PC-9 (cell line): ENCODE data around the gene COP1. TPM values are rescaled to one million over a fixed set of nuclear protein-coding genes. Genes with fewer than 3 reads are reported as not detected.

Experiments used
- BruUV-seq: library from RNA; stranded (reverse); fragments of 400-500 nt; replicated peaks from 2 replicates; lab custom pipeline; 2021; lab: Mats Ljungman, UMichigan
- CTCF ChIA-PET: fragments of 300-600 bp; sonication (Branson Sonifier 250); formaldehyde crosslinking; loops from one replicate; lab custom pipeline; 2022; ENCODE audit warnings: antibody characterized with exemption; lab: Charles Lee
- POLR2A ChIA-PET: fragments of 300-600 bp; sonication (Branson Sonifier 250); formaldehyde crosslinking; loops from one replicate; lab custom pipeline; 2022; ENCODE audit warnings: antibody characterized with exemption; ENCODE audit not compliant: unreplicated experiment; lab: Charles Lee
- DNase-seq, 2 experiments: peaks; one replicate each; pipeline versions ENCODE4 v3.0.0 to v3.0.0-alpha.2; 2015 to 2022; ENCODE audit warnings: mixed read lengths in 1 of 2
- H2AFZ ChIP-seq: fragments of 200-600 bp; sonication (generic); 2 replicates; pipeline ENCODE4 v1.8.1; 2017; ENCODE audit warnings: antibody characterized with exemption
- H3F3A ChIP-seq: fragments of 200-600 bp; sonication (generic); 2 replicates; pipeline ENCODE4 v1.8.1; 2017; ENCODE audit warnings: antibody characterized with exemption, mild to moderate bottlenecking, low read depth; ENCODE audit not compliant: insufficient read depth
- H3K27ac ChIP-seq: fragments of 200-600 bp; sonication (generic); 2 replicates; pipeline ENCODE4 v1.6.1; 2016; ENCODE audit warnings: mixed run types
- H3K27me3 ChIP-seq: fragments of 200-600 bp; sonication (generic); 2 replicates; pipeline ENCODE4 v1.6.1; 2016; ENCODE audit warnings: low read depth, mixed run types; ENCODE audit not compliant: insufficient read depth
- H3K36me3 ChIP-seq: fragments of 200-600 bp; sonication (generic); 2 replicates; pipeline ENCODE4 v1.6.1; 2016; ENCODE audit warnings: low read depth, mixed run types
- H3K4me1 ChIP-seq: fragments of 200-600 bp; sonication (generic); replicated peaks from 2 replicates; pipeline ENCODE4 v1.6.1; 2016; ENCODE audit warnings: mixed run types; ENCODE audit not compliant: insufficient read depth
- H3K4me2 ChIP-seq: fragments of 200-600 bp; sonication (generic); 2 replicates; pipeline ENCODE4 v1.6.1; 2017; ENCODE audit warnings: mixed run types
- H3K4me3 ChIP-seq: fragments of 200-600 bp; sonication (generic); 2 replicates; pipeline ENCODE4 v1.6.1; 2016; ENCODE audit warnings: mixed run types
- H3K79me2 ChIP-seq: fragments of 200-600 bp; sonication (generic); 2 replicates; pipeline ENCODE4 v1.6.1; 2017; ENCODE audit warnings: low read depth, mixed run types
- H3K9me2 ChIP-seq: fragments of 200-600 bp; sonication (generic); 2 replicates; pipeline ENCODE4 v1.8.1; 2017; ENCODE audit warnings: mild to moderate bottlenecking; ENCODE audit not compliant: insufficient read depth
- H3K9me3 ChIP-seq: fragments of 200-600 bp; sonication (generic); 2 replicates; pipeline ENCODE4 v1.8.1; 2016; ENCODE audit warnings: low read depth; ENCODE audit not compliant: insufficient read depth
- H4K20me1 ChIP-seq: fragments of 200-600 bp; sonication (generic); 2 replicates; pipeline ENCODE4 v1.8.1; 2017; ENCODE audit not compliant: insufficient read depth
- EZH2 ChIP-seq: fragments of 200-600 bp; sonication (generic); IDR thresholded peaks from 2 replicates; pipeline ENCODE4 v1.8.0; 2017; ENCODE audit warnings: antibody characterized with exemption, low read depth
- intact Hi-C: fragments of 100-400 bp; cut with micrococcal nuclease; formaldehyde crosslinking; loops from one replicate; pipeline ENCODE4 v1.10.0; 2022; ENCODE audit not compliant: unreplicated experiment
- total RNA-seq: library from RNA; stranded (reverse); gene quantifications from 2 replicates; pipeline ENCODE4 v1.2.3, GENCODE V29; 2021
- TF ChIP-seq, protein P1 (sequence below): fragments of 200-600 bp; sonication (generic); conservative IDR thresholded peaks from 2 replicates; pipeline ENCODE4 v1.6.1; 2017; ENCODE audit warnings: mixed run types, antibody characterized with exemption, mild to moderate bottlenecking, moderate library complexity

Gene COP1
- total RNA-seq, 1 experiment from 2014 or later, result 38.0 TPM

DNA sequence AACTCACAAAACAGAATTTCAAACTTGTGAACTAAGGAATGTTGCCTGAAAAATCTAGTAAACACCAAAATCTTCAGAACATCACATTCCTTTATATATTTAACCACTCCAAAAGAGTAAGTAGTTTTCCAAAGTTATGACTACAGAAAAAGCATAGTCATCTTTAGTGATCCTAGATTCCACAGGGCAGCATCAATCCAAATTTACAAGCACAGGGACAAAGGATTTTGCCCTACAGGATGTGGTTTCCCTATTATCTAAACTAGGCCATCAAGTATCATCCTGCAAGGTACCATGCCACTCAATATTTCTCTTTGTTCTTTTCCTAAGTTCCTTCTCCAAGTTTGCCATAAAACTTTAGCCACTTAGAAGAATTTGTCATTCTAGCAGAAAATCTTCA lies 33.0 kb downstream of the COP1 start:
- H3K27ac ChIP-seq, result no peak overlapping the region
- H2AFZ ChIP-seq, result no peak overlapping the region
- POLR2A ChIA-PET, result no interaction called here
- CTCF ChIA-PET, result no interaction called here
- H3K27me3 ChIP-seq, result no peaks in the 10 kb centered on the region
- H3F3A ChIP-seq, result no peaks in the 10 kb centered on the region
- H3K4me2 ChIP-seq, result no peak overlapping the region
- no peak for DNase-seq
- peaks cover 9% of the 10 kb centered on the region for H4K20me1 ChIP-seq
- TF ChIP-seq, protein P1, sequence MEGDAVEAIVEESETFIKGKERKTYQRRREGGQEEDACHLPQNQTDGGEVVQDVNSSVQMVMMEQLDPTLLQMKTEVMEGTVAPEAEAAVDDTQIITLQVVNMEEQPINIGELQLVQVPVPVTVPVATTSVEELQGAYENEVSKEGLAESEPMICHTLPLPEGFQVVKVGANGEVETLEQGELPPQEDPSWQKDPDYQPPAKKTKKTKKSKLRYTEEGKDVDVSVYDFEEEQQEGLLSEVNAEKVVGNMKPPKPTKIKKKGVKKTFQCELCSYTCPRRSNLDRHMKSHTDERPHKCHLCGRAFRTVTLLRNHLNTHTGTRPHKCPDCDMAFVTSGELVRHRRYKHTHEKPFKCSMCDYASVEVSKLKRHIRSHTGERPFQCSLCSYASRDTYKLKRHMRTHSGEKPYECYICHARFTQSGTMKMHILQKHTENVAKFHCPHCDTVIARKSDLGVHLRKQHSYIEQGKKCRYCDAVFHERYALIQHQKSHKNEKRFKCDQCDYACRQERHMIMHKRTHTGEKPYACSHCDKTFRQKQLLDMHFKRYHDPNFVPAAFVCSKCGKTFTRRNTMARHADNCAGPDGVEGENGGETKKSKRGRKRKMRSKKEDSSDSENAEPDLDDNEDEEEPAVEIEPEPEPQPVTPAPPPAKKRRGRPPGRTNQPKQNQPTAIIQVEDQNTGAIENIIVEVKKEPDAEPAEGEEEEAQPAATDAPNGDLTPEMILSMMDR, result no peak
- no peak for TF ChIP-seq EZH2
- H3K4me1 ChIP-seq, result no peaks in the 10 kb centered on the region
- BruUV-seq, result no TSS peak
- no peak overlapping the region for H3K4me3 ChIP-seq
- peaks cover 26% of the 10 kb centered on the region; the same call in 1 of the 2 replicates for H3K79me2 ChIP-seq
- intact Hi-C loops, result no loop called here
- 0 out of 2 replicates have a peak, but pooled peaks cover 7% of the 10 kb centered on the region for H3K36me3 ChIP-seq
- H3K9me2 ChIP-seq, result no peaks in the 10 kb centered on the region
- H3K9me3 ChIP-seq, result no peaks in the 10 kb centered on the region

DNA sequence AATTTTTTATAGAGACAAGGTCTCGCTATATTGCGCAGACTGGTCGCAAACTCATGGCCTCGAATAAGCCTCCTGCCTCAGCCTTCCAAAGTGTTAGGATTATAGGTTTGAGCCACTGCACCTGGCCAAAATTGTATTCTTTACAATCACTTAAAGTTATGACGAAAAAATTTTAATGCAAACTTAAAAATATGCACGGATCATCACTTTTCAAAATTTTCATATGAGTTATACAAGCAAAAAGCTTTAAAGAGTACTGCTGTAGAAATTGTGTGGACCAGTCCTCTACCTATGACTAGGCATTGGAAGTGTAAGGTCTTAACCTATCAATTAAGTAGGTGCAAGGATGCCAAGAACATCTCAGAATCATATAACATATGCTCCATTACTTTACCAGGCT lies 34.9 kb downstream of the COP1 start:
- TF ChIP-seq EZH2, result no peak
- TF ChIP-seq, protein P1, result no peak
- Histone ChIP-seq H2AFZ (no peak overlapping the region), H3K4me2 (no peak overlapping the region), H3F3A (no peaks in the 10 kb centered on the region), H3K27me3 (no peaks in the 10 kb centered on the region), H3K9me3 (no peaks in the 10 kb centered on the region), H3K79me2 (peaks cover 22% of the 10 kb centered on the region; the same call in 1 of the 2 replicates), H3K27ac (no peak overlapping the region), H3K4me1 (no peaks in the 10 kb centered on the region), H3K4me3 (no peak overlapping the region), H3K9me2 (no peaks in the 10 kb centered on the region; the same call in 1 of the 2 replicates), H4K20me1 (peaks cover 9% of the 10 kb centered on the region), H3K36me3 (0 out of 2 replicates have a peak, but pooled peaks cover 7% of the 10 kb centered on the region)
- POLR2A ChIA-PET, result no interaction called here
- CTCF ChIA-PET, result no interaction called here
- no peak for DNase-seq
- no TSS peak for BruUV-seq
- intact Hi-C loops, result no loop called here

DNA sequence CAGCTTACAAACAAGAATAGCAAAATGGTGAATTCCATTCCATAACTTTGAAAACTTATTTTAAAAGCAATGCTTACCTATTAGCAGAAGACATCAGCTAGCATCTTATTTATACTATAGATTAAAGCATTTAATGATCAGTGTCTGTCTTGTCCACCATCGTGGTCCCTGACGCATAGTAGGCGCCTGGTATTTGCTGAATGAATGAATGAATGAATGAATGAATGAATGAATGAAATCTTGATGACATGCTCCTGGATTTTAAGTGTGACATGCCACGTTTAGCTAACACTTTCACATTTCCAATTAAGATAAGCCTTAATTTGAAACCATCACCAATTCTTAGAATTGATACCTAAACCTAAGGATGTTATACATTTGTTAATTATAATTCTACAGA lies 39.9 kb downstream of the COP1 start:
- TF ChIP-seq, protein P1, result no peak
- no peak for TF ChIP-seq EZH2
- CTCF ChIA-PET, result no interaction called here
- H3K9me3 ChIP-seq, result no peaks in the 10 kb centered on the region

More for the DNA sequence above, 39.9 kb downstream of the COP1 start:
- intact Hi-C loops, result no loop called here
- peaks cover 7% of the 10 kb centered on the region; the same call in 1 of the 2 replicates for H3K36me3 ChIP-seq
- no peak overlapping the region for H3K4me3 ChIP-seq
- no TSS peak for BruUV-seq
- H3K4me2 ChIP-seq, result no peak overlapping the region
- no peaks in the 10 kb centered on the region for H3F3A ChIP-seq
- POLR2A ChIA-PET, result no interaction called here
- H3K27ac ChIP-seq, result no peak overlapping the region
- 0 out of 2 replicates have a peak, but pooled peaks cover under 1% of the 10 kb centered on the region for H4K20me1 ChIP-seq
- H3K27me3 ChIP-seq, result no peaks in the 10 kb centered on the region
- peaks cover 26% of the 10 kb centered on the region for H3K79me2 ChIP-seq
- no peak overlapping the region for H2AFZ ChIP-seq
- no peaks in the 10 kb centered on the region for H3K4me1 ChIP-seq
- H3K9me2 ChIP-seq, result no peaks in the 10 kb centered on the region; the same call in 1 of the 2 replicates
- no peak for DNase-seq
